Activated T-cell treated with anti-CD3 and anti-CD28 coated beads for 4 hours (primary cell): Measurements from ENCODE around the gene TEDC1.

ENCODE experiments used
- DNase-seq: peaks from one replicate; pipeline ENCODE4 v3.0.0-alpha.2; 2020

TEDC1 gene

DNA sequence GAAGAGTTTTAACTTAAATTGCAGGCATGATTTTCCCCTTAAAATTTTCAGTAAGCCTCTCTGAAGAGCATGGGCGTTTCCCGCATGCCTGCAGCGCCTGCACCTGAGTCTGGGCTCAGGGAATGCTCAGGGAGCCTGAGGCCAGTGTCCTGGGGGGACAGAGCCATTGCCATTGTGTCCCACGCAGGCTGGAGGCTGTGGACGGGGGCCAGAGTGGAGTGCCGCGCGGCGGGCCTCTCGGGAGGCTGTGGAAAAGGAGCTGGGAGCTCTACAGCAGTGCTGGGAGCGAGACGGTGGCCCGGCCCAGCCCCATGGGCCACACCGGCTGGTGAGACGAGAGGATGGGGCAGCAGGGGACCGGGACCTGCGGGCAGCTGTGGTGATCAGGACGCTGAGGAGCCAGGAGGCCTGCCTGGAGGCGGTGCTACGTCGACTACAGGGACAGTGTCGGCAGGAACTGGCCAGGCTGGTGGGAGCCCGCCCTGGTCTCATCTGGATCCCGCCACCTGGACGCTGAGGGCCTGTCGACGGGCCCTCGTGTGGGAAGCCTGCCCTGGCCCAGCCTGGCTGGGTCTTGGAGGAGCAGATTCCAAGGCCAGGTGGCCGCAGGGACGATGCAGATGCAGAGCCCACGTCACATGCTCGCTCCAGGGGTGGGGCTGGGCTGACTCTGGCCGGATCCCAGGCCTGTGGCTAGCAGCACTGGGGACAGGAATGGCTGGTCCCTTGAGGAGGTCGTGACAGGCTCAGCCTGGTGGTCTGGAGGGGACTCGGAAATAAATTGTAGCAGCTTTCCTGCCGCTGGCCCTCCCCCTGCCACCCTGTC is 7.6 kb downstream of the TEDC1 start:
- DNase-seq = no peak

DNA sequence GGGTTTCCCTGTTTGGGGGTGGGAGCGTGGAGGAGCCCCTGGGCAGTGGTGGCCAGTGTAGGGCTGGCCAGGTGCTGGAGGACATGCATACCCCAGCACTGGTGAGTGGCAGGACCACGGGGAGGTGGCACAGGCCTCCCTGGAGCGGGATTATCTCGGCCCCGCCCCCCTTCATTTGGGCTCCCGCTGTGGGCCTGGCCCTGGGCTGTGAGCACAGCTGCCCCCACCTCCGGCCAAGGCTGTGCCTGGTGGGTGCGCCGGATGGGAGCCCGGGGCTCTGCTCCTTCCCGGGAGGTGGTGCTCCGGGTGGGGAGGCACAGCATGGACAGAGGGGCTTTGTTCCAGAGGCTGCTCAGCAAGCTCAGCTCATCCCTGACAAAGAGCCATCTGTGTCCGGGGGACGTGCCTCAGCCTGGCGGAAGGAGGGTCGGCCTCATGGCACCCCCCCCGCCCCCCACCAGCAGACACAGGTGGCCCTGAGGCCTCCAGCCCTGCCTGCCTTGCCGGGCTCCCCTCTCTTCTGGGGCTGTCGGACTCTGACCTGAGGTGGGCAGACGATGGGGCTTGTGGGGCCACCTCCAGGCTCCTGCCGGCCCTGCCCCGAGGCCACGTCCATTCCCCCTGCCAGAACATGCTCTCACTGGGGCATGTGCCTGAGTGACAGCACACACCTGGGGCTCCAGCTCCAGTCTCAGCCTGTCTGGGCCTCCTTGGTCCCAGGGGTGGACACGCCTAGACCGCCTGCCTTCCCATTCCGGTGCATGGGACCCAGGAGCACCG is 8.4 kb downstream of the TEDC1 start:
- no peak for DNase-seq

DNA sequence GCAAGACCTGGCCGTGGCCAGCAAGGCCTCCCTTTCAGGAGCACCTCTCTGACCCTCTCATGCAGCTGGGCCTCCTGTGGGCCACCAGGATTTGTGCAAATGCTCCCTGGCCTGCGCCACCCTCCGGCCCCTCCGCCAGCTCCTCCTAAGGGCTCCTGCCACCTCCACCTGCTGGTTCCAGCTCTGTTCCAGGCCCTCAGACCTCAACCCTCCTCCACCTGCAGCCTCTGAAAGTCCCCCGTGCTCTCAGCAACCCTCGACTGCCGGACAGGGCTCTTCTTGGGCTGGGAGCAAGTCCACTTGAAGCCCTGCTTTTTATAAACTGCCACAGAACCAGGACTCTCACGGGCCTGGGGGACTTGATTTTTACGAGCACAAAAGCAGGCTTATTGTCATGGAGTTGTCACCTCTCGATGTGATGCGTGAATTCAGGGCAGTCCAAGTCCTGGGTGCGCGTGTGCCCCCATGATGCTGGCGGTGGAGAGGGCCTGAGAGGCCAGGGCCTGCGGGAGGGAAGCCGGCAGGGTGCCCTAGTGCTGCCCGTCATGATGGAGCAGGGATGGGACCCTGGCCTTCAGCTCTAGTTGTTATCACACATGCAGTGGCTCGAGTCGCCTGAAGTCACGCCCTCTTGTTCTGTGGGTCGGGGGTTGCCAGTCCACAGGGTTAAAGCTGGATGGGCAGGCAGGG is 9.1 kb downstream of the TEDC1 start:
- DNase-seq = no peak

- no peak for DNase-seq
Observed at GRCh38 chr14:105500726-105501101, 9.7 kb downstream of the TEDC1 start.

DNA sequence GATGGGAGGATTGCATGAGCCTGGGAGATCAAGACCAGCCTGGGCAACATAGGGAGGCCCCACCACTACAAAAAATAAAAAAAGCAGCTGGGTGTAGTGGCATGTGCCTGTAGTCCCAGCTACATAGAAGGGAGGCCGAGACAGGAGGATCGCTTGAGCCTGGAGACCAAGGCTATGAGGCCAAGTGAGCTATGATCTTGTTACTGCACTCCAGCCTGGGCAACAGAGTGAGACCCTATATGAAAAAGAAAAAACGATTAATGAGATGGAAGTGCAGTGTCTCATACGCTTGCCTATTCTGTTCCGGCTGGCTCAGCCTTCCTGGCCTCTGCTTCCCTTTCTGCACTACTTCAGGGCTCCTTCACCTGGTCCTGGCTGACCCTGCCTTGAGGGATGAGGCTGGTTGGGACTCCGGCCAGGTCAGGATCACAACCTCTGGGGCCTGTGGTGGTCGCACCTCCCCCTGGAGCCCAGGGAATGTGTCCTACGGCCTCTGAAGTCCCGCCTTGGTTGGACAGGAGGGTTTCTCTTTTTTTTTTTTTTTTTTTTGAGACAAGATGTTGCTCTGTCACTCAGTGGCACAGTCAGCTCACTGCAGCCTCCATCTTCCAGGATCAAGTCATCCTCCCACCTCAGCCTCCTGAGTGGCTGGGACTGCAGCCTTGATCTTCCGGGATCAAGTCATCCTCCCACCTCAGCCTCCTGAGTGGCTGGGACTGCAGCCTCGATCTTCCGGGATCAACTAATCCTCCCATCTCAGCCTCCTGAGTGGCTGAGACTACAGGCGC is 10.7 kb downstream of the TEDC1 start:
- DNase-seq = no peak

- no peak for DNase-seq
Observed at GRCh38 chr14:105502446-105503295, 11.6 kb downstream of the TEDC1 start.

- DNase-seq = no peak
Observed at GRCh38 chr14:105503296-105503640, 12.2 kb downstream of the TEDC1 start.

- no peak for DNase-seq
Observed at GRCh38 chr14:105503935-105504692, 13.1 kb downstream of the TEDC1 start.

DNA sequence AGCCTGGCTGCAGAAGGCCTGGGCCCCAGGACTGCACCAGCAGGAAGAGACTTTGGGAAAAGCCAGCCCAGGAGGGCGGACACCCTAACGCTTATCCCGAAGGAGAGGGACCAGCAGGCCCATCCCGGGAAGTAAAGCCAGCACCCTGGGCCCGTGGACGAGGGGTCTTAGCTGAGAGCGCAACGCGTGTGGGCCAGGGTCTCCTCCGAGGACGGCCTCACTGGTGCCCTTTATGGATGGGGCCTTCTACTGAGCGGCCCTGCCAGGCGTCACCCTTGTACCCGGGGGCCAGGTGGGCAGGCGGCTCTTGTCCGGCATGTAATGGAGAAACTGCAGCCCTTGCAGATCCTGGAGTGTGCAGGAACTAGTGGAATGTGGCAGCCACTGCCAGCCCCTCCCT is 14.1 kb downstream of the TEDC1 start:
- no peak for DNase-seq

DNA sequence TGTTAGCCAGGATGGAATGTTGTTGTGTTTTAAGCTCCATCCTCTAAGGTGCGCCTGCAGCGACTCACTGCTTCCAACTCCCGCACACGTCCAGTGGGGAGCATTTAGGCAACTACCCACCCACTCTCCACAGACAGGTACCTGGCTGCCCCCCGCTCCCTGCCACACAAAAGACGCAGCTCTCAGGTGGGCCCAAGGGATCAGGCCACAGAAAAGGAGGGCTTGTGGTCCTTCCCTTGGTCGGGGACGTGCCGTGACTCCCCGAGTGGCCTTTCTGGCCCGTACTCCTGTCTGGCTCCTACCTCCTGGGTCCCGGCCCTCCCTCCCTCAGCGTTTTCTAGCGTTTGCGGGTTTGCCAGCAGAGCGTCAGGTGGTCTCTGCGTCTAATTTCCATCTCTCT is 16.2 kb downstream of the TEDC1 start:
- DNase-seq = no peak

DNA sequence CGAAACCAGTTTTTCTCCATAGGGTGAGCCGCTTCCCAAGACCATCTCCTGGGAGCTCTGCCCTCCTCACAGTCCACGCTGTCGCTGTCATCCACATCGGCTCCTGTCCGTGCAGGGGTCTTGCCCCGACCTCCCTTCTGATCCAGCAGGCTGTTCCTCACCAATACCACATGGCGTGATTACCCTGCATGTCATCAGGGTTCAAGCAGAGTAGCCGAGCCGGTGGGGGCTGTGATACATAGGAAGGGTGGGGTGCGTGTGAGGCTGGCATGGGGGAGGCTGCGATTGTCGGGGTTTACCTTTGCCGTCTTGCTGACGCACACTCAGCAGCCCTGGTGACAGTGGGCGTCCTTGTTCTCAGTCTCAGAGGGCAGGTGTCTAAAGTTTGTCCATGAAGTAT is 17.0 kb downstream of the TEDC1 start:
- no peak for DNase-seq

DNA sequence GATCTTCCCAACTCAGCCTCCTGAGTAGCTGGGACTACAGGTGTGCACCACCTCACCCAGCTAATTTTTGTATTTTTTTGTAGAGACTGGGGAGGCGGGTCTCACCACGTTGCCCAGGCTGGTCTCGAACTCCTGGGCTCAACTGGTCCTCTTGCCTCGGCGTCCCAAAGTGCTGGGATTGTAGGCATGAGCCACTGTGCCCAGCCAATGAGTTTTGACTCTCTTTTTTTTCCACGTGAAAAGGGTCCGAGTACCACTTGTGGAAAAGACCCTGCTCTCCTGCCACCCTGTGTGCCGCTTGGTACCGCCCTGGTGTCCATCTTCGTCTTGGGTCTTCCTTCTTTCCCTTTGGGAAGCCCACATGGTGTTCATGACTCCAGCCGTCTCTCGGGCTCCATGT is 17.6 kb downstream of the TEDC1 start:
- DNase-seq = no peak

- no peak for DNase-seq
Observed at GRCh38 chr14:105517096-105517495, 26.1 kb downstream of the TEDC1 start.

DNA sequence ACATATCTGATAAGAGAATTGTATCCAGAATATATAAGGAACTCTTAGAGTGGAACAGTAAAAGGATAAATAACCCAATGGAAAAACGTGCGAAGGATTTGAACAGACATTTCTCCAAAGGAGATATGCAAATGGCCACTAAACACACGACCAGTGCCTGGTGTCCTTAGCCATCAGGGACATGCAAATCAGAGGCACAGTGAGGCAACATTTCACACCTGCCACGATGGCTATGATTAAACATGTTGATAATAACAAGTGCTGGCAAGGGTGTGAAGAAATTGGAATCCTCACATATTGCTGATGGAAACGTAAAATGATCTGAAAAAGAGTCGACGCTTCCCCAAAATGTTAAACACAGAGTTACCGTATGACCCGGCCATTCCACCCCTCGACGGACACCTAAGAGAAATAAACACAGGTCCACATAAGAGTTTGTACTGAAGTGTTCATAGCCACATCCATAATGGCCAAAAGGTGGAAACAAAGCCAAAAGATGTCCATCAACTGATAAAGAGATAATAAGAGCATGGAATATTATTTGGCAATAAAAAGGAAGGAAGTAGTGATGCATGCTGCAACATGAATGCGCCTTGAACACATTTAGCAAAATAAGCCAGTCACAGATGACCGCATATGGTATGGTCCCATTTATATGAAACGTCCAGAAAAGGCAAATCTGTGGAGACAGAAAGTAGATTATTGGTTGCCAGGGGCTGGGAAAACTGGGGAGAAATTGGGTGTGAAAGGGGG is 29.1 kb downstream of the TEDC1 start:
- DNase-seq = no peak

DNA sequence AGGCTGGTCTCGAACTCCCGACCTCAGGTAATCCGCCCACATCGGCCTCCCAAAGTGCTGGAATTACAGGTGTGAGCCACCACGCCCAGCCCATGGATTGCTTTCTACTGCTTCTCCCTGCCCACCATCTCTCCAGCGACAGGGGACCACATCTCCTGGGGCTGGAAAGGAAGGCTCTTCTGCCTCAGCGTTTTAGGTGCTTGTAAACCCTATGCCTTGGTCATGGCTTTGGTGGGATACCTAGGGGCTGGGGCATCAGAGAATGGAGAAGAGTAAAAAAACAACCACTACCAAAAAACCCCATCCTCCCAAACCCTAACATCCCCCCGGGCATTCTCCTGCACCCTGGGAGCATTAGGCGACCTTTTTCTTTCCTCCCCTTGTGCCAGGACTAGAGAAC is 34.3 kb downstream of the TEDC1 start:
- no peak for DNase-seq

GRCh38 chr14:105525861-105526775 is 35.1 kb downstream of the TEDC1 start, which contains the start of gene TMEM121:
Gene TMEM121 (plus strand): TSS chr14:105526583. CDS start chr14:105528835, 2,252 bp downstream.
- DNase-seq = no peak

DNA sequence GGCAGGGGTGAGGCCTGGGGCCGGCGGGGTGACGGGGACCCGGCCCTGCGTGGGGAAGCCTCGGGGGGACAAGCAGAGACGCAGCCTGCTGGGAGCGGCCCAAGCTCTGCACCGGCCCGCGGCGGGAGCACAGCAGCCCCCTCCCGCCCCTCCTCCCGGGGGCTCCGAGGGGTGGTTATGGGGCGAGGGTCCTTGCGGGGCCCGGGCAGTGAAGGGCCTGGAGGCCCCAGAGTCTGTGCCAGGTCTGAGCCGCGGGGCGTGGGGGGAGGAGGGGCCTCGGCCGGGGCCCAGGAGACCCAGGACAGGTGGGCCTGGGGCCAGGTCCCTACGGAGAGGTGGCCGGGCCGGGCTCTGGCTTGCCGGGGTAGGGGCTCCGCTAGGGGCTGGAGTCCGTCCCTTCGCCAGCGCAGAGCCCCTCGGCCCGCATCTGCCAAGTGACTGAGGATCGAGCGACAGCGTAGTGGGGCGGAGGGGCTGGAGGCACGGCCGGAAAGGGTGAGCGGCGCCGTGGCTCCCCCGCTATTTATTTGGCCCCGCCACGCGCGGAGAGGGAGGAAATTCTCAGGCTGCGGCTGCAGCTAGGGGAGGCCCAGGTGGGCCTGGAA is 35.8 kb downstream of the TEDC1 start:
- DNase-seq = no peak

DNA sequence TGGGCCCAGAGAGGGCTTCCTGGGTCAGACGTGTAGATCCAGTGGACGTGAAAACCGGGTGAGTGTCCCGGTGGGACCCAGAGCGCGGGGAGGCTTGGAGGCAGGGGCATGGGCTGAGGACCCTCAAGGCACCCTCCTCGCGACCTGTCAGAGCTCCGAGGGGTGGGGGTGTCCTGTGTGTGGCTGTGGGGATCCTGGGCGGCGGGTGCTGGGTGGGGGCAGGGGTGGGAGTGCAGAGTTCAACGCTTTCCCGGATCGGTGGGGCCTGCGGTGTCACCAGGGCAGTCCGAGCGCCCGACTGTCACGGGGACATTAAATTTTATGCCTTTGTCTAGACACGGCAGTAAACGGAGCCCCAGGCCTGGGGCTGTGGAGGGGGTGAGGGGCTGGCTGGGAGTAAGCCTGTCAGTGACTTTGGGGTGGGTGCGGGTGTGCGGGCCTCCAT is 36.4 kb downstream of the TEDC1 start:
- no peak for DNase-seq
